NCI-H2196 (cell line): ENCODE data around the gene POU2F1.

Source experiments
- DNase-seq: peaks from one replicate; lab custom pipeline; 2025; ENCODE audit not compliant: unreplicated experiment; lab: John Stamatoyannopoulos, UW

Gene POU2F1

GRCh38 chr1:167438171-167439138 lies 217.8 kb downstream of the POU2F1 start:
- no peak for DNase-seq

- peak; percentile 23 for DNase-seq
These were observed 218.8 kb downstream of the POU2F1 start for GRCh38 chr1:167439301-167439988.

- no peak for DNase-seq
These were observed 219.7 kb downstream of the POU2F1 start for GRCh38 chr1:167440345-167440744.

- no peak for DNase-seq
These were observed 220.1 kb downstream of the POU2F1 start for GRCh38 chr1:167440776-167441175.

GRCh38 chr1:167441222-167441621 lies 220.5 kb downstream of the POU2F1 start:
- DNase-seq, result no peak

DNA sequence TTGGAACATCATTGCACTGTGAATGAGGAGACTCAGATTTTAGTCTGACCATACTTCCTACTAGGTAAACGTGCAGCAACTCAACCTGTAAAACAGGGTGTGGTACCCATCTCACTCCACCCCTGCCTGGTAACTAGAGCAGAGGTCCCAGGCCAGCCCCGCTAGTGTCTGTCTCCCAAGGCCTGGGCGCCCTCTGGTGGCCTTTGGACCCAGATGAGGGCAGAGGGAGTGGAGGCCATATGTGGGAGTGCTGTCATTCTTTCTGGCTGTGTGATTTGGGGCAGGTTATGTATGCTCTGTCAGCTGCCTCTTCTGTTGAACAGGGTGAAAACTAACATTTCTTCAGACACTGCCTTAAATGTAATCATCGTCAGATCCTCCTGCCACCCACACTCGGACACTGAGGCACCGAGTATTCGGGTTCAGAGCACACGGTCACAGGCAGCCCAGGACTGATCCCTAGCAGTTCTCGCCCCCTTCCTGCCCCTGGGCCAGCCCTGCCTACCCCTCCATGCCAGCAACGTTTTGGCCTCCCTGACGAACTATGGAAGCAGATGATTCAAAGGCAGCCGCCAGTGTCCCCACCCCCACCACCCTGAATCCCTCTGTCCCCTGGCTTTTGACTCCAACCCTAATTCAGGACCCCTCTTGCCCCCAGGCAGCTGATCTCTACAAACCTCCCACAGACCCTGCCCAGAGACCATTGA lies 221.6 kb downstream of the POU2F1 start:
- DNase-seq, result peak; percentile 92

- DNase-seq, result no peak
These were observed 222.3 kb downstream of the POU2F1 start for GRCh38 chr1:167442854-167443565.

DNA sequence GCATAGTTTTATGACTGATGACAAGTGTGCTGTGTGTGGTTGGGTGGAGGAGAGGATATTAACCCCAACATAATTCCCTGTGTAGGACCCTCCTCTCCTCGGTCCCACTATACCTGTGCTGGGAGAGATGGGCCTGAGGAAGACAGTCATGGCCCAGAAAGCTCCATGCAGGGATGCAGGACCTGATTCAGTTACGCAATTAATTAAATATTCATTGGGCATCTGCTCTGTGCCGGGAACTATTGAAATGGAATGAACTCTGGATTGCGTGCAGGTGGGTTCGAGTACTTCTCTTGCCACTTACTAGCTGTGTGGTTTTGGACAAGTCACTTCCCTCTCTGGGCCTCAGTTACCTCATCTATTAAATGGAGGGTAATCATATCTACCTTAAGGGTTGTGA lies 223.1 kb downstream of the POU2F1 start:
- DNase-seq, result no peak

DNA sequence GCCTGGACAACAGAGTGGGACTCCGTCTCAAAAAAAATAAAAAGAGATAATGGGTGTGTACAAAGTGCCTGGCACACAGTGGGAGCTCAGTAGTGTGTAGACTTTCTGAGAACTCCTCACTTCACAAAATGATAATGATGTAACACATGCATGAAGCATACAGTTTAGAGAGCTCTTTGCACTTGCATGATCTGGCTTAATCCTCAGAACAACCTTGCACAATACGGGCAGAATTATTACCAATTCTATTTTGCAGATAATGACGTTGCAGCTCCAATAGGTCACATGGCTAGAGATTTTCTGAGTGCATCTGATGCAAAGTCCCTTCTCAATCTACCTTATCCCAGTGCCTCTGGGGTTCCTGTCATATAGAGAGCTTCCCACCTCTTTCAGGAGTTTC lies 226.3 kb downstream of the POU2F1 start:
- no peak for DNase-seq

- no peak for DNase-seq
These were observed 226.9 kb downstream of the POU2F1 start for GRCh38 chr1:167447521-167448136.

DNA sequence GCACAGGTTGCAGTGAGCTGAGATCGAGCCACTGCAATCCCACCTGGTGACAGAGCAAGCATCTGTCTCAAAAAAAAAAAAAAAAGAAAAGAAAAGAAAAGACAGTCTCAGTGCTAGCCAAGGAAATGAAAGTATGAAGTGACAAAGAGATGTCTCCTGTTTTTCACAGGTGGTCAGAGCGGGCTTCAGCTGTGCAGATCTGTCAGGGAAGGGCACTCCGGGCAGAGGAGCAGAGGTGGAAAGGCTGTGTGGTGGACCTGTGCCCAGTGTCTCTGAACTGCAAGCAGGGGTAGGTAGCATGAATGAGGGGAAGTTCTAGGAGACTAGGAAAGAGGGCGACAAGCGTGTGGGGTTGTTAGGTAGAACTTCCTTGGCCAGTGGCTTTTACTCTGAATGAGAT lies 230.2 kb downstream of the POU2F1 start:
- DNase-seq, result no peak

GRCh38 chr1:167452483-167452882 lies 231.8 kb downstream of the POU2F1 start:
- no peak for DNase-seq

- peak; percentile 24 for DNase-seq
These were observed 232.4 kb downstream of the POU2F1 start for GRCh38 chr1:167453123-167453522.

- DNase-seq, result no peak
These were observed 233.7 kb downstream of the POU2F1 start for GRCh38 chr1:167454304-167454893.

- peak; percentile 36 for DNase-seq
These were observed 234.5 kb downstream of the POU2F1 start for GRCh38 chr1:167454894-167455785.

DNA sequence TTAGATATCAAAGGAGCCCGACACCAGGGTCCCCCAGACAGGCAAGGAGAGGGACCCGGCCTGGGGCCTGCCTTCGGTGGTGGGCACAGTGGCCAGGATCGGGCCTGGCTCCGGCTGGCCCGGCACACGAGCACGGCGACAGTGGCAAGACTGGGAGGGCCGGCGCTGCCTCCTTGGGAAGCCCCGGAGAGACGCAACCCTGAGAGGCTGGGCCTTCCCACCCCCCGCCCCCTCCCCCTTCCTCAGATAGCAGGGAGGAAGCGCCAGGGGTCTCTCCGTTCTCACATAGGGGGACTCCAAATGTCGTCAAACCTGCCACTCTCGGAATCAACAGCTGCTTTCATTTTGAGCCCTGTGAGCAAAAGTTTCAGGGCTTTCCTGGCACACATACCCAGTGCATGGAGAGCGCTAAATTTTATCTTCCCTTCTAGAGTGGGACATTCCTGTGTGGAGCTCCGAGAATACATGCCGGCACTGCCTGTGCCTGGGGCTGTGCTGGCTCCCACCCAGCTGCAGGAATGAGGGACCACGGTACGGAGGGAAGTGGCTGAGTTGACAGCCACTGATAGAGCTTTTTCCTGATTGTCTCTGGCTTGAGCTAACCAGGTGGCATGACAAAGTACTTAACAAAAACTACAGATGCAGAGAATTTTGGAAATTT lies 235.2 kb downstream of the POU2F1 start:
- DNase-seq, result peak; percentile 15

DNA sequence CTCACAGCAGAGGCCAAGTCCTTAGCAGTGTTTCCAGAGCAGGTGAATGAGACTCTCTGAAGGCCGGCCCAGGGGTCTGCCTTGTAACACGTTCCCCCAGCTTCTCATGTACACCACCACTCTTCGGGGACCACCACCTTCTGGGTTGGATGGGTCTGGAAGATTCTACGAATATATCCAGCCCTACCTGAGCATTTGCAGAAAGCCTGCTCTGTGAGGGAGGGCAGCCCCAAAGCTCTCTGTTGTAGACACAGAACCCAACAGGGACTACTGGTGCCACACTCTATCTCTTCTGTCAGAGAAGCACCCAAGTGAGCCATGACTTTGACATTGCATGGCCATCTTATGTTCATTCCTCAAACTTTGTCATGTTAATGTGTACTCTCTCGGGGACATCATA lies 235.8 kb downstream of the POU2F1 start:
- no peak for DNase-seq

- no peak for DNase-seq
These were observed 236.2 kb downstream of the POU2F1 start for GRCh38 chr1:167456926-167457325.
